Putamen (tissue), 1 donor: ENCODE measurements around the gene DDX39B.

ENCODE experiments used
- DNase-seq: peaks from one replicate; pipeline ENCODE4 v3.0.0-alpha.2; 2016; ENCODE audit warnings: low spot score

DDX39B gene

GRCh38 chr6:31547727-31548543 is 6.1 kb upstream of the DDX39B start:
- no peak for DNase-seq

DNA sequence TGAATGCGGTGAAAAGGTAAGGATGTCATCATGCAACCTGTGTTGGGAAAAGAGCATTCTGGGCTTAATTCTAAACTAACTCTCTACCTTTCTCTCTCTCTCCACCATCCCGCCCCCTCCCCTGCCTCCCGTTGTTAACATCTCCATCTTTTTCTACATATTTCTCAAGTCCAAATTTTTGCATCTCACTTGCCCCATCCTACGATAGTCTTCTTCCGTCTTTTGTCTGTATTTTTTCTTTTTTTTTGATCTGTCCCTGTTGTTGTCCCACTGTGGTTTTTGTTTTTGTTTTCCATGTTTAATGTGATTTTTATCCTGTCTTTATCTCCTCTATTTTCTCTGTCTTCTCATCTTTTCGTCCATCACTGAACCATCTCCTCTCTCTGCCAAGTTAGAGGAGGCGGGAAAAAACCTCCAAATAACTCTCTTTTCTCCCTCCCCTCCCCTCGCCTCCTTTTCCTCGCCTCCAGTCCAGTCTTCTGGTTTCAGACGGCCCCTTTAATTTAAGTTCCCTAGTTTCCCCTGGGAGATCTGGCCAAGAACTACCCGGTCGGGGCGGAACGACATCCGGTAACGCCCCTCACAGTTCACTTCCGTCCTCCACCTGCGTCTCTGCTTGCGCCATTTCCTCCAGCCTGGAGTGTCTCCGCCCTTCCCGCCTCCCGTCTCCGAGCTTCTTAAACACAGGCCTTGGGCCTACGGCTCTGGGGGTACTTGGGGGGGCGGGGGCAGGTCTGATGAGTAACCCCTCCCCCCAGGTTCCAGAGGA is 5.3 kb upstream of the DDX39B start, which contains the start of gene NFKBIL1:
Gene NFKBIL1, plus strand, starts transcription at position 651 of the 769 bp plus-strand sequence. Its CDS starts 87 bp downstream, at position 738.
- DNase-seq: peak; percentile 98

GRCh38 chr6:31546339-31546957 is 4.6 kb upstream of the DDX39B start, which contains the start of gene ATP6V1G2:
Gene ATP6V1G2 (minus strand): TSS chr6:31546608. CDS start chr6:31546559, 49 bp downstream.
- peak; percentile 94 for DNase-seq

GRCh38 chr6:31545291-31545690 is 3.5 kb upstream of the DDX39B start:
- DNase-seq: no peak

GRCh38 chr6:31544676-31545075 is 2.9 kb upstream of the DDX39B start:
- DNase-seq: no peak

- no peak for DNase-seq
Measured at GRCh38 chr6:31543639-31544038, 1.8 kb upstream of the DDX39B start.

- no peak for DNase-seq
Measured at GRCh38 chr6:31541059-31541657, 645 bp downstream of the DDX39B start.

GRCh38 chr6:31540640-31541039 is 1.2 kb downstream of the DDX39B start:
- no peak for DNase-seq

DNA sequence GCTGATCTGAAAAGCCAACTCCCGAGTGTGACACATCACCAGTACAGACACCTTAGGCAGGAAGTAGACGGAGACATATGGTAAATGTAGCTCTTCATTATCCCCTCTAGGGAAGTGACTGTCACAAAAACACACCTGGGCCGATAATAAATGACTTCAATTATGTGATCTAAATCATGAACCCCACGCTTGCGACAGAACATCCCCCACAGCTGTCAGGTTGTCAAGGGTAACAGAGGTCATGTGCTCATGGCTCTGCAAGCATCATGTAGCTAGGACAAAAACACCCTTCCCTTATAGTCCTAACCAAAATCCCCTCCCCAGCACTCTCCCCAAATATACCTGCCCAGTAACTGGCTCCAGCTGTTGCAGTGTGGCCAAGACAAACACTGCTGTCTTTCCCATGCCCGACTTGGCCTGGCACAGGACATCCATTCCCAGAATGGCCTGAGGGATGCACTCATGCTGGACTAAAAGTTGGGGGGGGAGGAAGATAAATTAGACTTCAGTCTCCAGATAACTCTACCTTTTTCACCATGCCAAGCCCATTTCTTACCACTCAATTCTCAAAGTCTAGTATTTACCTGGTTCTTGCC is 2.9 kb downstream of the DDX39B start:
- DNase-seq: peak; percentile 56

GRCh38 chr6:31535538-31536324 is 6.1 kb downstream of the DDX39B start:
- DNase-seq: no peak

DNA sequence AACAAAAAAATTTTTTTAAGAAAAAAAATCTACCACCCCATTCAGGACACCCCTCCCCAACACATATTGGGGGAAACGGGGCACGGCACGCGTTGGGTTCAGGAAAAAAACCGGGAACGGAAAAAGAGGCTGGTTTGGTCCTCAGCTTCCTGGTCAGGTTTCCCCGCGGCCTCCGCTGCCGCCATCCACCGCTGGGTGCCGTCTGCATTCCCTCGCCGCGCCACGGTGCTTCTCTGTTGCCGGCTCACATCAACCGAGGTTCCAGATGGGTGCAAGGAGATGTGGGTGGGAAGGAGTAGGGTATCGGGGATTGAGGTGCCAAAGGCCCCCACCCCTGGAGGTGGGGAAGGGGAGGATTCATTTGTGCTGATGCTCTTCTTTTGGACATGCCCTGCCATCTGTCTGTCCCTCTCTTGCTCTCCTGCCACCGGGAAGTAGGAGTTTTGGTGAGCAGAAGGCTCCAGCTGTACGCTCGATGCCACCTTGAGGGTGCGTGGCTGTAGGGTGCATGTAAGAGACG is 7.2 kb downstream of the DDX39B start:
- DNase-seq: no peak

- no peak for DNase-seq
Measured at GRCh38 chr6:31534011-31534410, 7.8 kb downstream of the DDX39B start.

DNA sequence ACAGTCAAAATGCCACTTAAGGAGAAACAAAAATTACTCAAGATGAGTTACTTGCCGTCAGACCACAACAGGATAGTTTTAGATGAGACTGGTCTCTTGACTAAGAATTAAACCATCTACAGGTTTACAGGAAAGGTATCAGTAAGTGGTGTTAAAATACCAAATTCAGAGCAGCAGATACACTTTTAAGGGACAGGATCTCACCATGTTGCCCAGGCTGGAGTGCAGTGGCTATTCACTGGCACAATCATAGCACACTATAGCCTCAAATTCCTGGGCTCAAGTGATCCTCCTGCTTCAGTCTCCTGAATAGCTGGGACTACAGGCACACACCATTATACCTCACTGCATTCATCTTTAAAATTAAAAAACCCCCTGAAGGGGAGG is 8.4 kb downstream of the DDX39B start:
- DNase-seq: no peak

DNA sequence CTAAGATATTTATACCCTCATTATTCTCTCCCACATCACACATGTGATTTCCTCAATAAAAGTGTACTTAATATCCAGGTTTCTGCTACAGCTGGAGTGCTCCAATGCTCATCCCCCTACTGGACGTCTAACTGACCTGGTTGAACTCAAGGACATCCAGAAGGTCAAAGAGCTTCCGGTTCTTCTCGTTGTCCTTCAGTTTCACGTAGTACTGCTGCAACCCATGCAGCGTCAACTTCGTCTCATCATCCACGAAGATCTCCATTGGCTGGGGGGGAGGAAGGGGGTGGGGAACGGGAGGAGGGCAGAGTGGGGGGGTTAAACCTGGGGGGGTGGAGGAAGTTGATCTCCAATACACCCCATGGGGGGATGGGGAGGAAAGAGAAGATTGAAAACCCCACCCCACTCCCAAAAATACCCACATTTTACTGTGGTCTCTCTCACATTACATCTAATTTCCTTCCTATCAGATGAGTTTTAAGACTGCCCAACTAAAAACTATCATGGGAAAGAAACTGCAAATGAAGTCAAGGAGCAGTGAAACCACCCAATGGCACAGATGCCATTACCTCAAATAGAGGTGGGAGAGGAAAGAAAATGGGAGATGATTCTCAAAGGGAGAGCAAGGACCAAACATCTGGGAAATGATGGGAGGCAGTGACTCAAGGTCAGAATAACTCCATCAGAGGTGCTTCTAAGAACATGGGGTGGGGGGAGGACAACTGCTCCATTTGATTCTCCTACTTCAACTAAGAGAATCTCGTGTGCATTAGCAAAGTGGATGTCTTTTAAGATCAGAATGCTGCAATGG is 9.0 kb downstream of the DDX39B start:
- DNase-seq: no peak

GRCh38 chr6:31531771-31532643 is 9.8 kb downstream of the DDX39B start:
- no peak for DNase-seq

GRCh38 chr6:31531162-31531561 is 10.6 kb downstream of the DDX39B start:
- no peak for DNase-seq

DNA sequence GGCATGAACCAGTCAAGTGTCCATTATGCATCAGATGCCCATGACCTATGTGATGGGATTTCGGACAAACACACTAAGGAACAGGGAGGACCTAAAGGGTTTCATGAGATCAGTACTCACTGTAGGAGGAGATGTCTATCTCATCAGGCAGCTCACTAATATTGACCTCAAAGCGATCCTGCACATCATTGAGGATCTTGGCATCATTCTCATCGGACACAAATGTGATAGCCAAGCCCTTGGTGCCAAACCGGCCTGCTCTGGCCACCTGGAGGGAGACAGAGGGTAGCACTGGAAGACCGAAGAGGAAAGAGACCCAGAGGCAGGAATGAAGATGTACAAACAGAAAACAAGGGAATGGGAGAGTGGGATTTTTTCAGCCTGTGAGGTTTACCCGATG is 11.1 kb downstream of the DDX39B start:
- no peak for DNase-seq

- DNase-seq: no peak
Measured at GRCh38 chr6:31529329-31530150, 12.3 kb downstream of the DDX39B start.
